Epithelial cell of proximal tubule (primary cell): ENCODE data around the gene SORCS1. TPM values are rescaled to one million over a fixed set of nuclear protein-coding genes. Genes with fewer than 3 reads are reported as not detected.

Experiments
- DNase-seq: peaks from one replicate; pipeline ENCODE4 v3.0.0-alpha.2; 2011; ENCODE audit warnings: low read depth
- H3K4me3 ChIP-seq: 2 replicates; pipeline ENCODE4 v1.5.1; 2011; ENCODE audit warnings: low read depth, mild to moderate bottlenecking, low read length
- total RNA-seq: library from RNA; depleted of rRNA; stranded (reverse); fragments of >200 nt; gene quantifications from 2 replicates; pipeline ENCODE4 v1.2.3, GENCODE V29; 2015
- TF ChIP-seq, protein P1 (sequence below): conservative IDR thresholded peaks from 2 replicates; pipeline ENCODE4 v1.5.1; 2012; ENCODE audit warnings: low read depth, mild to moderate bottlenecking, low read length

SORCS1 gene
- total RNA-seq, 1 donor from 2014 or later, result 0.06 TPM

DNA sequence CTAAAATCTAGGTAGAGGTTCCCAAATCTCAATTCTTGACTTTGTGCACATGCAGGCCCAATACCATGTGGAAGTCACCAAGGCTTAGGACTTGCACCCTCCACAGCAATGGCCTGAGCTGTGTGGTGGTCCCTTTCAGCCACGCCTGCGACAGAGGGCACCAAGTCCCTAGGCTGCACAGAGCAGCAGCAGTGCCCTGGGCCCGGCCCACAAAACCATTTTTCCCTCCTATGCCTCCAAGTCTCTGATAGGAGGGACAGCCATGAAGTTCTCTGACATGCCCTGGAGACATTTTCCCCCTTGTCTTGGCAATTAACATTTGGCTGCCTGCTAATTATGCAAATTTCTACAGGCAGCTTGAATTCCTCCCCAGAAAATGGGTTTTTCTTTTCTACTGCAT lies 375.5 kb downstream of the SORCS1 start:
- no peak for DNase-seq
- H3K4me3 ChIP-seq, result no peak overlapping the region
- TF ChIP-seq, protein P1, sequence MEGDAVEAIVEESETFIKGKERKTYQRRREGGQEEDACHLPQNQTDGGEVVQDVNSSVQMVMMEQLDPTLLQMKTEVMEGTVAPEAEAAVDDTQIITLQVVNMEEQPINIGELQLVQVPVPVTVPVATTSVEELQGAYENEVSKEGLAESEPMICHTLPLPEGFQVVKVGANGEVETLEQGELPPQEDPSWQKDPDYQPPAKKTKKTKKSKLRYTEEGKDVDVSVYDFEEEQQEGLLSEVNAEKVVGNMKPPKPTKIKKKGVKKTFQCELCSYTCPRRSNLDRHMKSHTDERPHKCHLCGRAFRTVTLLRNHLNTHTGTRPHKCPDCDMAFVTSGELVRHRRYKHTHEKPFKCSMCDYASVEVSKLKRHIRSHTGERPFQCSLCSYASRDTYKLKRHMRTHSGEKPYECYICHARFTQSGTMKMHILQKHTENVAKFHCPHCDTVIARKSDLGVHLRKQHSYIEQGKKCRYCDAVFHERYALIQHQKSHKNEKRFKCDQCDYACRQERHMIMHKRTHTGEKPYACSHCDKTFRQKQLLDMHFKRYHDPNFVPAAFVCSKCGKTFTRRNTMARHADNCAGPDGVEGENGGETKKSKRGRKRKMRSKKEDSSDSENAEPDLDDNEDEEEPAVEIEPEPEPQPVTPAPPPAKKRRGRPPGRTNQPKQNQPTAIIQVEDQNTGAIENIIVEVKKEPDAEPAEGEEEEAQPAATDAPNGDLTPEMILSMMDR, result no peak

DNA sequence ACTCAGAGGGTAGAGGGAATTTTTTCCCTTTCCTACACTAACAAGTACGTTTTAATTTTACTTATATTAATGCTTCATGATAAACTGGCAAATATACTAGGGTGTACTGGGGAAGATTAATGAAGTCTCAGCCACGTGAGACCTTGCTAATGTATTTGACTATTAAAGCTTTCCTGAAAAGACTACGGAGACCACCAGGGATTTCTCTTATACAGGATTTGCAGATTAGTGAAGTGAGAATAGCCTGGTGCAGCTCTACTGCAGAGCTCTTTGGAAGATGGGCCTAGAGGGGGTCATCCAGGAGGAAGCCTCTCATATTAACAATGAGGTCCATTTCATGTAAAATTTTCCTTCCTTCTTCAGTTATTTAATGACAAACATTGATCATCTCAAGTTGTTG lies 379.0 kb downstream of the SORCS1 start:
- TF ChIP-seq, protein P1, result no peak
- no peak for DNase-seq
- H3K4me3 ChIP-seq, result no peak overlapping the region

DNA sequence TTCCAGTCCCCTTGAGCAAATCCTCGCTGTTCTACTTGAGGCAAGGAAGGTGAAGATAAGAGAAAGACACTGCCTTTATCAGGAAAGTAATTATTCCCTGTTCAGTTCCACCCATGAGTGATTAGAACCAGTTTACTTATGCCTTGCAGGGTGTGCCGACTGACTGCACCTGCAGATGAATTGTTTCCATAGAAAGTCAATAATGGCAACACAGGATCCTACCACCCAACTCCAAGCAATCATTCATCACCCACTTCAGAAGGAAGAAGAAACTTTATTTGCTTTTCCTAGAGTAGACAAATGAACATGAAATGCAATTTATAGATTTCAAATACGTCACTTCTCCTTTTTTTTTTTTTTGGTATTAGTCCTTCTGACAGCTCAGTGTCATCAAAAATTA lies 383.9 kb downstream of the SORCS1 start:
- DNase-seq, result no peak
- H3K4me3 ChIP-seq, result no peak overlapping the region
- TF ChIP-seq, protein P1, result no peak

DNA sequence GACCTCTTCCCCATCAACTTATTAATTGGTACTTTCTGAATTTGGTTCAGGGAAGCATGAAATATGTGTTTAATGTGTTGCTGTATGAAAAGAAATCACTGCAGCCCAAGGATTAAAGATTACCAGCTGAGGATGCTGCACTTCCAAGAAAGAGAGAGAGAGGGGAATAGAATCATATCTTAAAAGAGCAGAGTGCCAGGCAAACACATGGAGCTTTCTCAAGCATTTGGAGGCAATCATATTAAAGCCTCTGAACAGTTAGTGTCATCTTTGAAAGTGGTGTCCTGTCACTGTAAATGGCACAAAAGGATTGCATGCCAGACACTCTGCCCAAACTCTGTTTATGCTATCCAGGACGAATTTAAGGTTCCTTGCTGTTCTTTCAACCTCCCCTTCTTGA lies 386.7 kb downstream of the SORCS1 start:
- H3K4me3 ChIP-seq, result no peak overlapping the region
- TF ChIP-seq, protein P1, result no peak

DNA sequence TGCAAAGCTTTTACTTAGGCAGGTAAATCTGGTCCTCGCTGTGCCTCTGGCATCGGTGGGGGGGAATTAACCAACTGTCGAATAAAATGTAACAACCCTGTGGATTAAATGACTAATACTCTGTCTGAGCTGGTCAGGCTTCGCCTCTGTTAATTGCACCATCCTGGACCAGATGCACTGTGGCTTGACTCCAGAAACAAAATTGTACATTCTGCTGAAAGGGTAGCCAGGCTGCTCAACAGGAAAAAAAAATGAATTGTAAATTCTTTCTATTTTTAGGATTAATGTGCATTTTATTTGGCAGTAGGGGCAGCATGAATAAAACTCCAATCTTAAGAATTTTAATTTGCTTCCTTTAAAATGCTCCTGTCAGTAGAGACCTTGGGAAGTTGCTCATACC lies 389.4 kb downstream of the SORCS1 start:
- DNase-seq, result no peak
- TF ChIP-seq, protein P1, result no peak
- no peak overlapping the region for H3K4me3 ChIP-seq

More for the DNA sequence above, 386.7 kb downstream of the SORCS1 start:
- no peak for DNase-seq

DNA sequence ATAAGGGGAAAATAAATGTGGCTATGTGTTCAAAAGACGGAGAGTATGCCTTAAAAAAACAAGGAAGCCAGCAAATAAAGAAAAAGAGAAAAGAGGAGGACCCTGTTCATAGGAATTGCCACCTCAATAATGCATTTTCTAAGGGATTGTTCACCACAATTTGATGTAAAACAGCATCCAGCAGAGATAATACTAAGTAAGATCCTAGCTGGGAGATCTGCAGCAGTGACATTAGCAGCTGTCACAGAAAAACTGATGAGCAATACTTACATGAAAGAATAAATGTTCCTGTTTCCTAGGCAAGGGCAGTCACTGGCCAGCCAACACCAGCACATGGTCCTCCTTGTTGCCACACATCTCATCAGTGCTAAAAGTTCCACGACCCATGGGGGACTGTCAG lies 391.5 kb downstream of the SORCS1 start:
- TF ChIP-seq, protein P1, result no peak
- no peak for DNase-seq
- H3K4me3 ChIP-seq, result no peak overlapping the region

DNA sequence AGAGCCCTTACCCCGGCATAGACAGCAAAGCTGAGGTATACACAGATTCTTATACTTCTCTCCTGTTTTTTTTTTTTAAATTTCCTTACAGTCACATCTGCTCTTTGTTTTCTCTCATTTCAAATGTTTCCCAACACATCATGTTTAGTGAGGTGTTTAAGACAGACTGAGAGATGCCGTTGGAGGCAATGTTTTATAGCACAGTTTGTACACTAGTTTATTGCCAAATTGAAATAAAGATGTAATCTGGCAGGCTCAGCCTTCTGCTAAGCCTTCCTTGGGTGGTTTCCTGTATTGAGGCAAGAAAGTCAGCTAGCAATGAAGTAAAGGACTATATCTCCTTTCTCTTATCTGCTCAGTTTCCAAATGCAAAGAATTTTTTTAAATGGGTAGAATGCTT lies 393.4 kb downstream of the SORCS1 start:
- no peak for DNase-seq

More for the DNA sequence above, 393.4 kb downstream of the SORCS1 start:
- H3K4me3 ChIP-seq, result no peak overlapping the region
- TF ChIP-seq, protein P1, result no peak
